NCI-H82 (cell line): ENCODE results near the gene TMEM154.
A peak's percentile ranks its signal among the peaks of the same experiment; 100 is the strongest.

Source experiments
- DNase-seq: peaks from one replicate; lab custom pipeline; 2025; lab: John Stamatoyannopoulos, UW

Gene TMEM154, protein sequence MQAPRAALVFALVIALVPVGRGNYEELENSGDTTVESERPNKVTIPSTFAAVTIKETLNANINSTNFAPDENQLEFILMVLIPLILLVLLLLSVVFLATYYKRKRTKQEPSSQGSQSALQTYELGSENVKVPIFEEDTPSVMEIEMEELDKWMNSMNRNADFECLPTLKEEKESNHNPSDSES

DNA sequence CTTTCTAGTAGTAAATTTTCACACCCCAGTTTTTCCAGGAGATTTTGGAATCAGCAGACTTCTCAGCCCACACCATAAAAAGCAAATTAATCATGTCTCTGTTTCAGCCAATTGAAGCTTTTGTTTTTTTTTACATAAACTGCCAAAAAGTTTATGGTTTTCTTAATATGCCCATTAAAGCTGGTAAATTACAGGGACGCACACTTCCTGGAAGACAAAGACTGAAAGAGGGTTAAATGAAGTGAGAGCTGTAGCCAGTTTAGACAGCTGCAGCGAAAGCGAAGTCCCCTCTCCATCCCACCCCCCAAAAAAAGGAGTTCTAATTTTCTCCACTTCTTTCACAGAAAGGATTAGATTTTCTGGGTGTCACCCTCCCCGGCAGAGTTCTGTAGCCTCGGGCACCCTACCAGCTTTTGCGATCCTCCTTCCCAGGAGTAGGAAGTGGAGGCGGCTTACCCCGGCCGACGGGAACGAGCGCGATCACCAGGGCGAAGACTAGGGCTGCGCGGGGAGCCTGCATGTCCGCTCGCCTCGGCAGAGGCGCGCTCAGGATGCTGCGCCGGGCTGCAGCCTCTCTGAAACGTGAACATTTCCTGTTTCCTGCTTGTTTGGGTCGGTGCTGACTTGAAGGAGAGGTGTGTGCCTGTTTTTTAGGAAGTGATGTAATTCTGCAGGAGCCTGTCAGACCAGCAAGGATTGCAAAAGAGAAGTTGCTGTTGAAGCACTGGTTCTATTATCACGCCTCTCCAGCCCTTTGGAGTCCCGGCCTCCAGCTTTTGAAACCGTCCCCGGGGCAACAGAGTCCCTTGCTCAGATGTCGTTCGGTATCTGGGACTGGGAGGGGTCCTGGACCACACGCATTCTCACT, at the start of gene TMEM154:
TMEM154 (minus strand) TSS at position 584 of the 868 bp plus-strand sequence; CDS start at position 520, 64 bp downstream.
- peak; percentile 17 for DNase-seq

- no peak for DNase-seq
Measured at GRCh38 chr4:152729466-152729865, 49.7 kb upstream of the TMEM154 start.

DNA sequence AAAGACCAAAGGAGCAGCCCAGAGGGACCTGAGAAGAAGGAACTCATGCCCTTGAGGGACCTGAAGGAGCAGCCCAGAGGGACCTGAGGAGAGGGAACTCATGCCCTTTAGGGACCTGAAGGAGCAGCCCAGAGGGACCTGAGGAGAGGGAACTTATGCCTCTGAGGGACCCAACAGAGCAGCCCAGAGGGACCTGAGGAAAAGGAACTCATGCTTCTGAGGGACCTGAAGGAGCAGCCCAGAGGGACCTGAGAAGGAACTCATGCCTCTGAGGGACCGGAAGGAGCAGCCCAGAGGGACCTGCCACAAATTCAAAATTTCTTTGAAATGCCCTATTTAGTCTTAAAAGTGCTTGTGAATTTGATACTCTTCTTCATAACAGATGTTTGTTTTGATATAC, 48.5 kb upstream of the TMEM154 start:
- no peak for DNase-seq

DNA sequence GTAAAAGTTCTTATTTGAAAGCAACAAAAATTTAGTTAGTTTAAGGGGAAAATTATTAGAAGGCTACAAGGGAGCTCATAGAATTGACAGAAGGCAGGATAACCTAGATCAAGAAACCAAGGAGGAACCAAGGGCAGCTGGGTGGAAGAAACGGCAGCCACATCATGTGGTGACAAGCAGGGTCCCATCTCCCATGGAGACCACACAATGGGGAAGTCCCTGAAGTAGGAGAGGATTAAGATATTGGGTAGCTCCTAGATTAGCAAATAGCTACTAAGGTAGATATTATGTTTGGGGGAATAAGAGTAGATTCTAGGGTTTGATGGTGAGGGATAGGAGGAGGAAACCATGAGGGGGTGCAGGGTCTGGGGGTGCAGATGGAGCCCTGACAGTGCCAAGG, 48.0 kb upstream of the TMEM154 start:
- no peak for DNase-seq

- DNase-seq = no peak
Measured at GRCh38 chr4:152724494-152724893, 44.7 kb upstream of the TMEM154 start.

GRCh38 chr4:152723236-152723635, 43.4 kb upstream of the TMEM154 start:
- no peak for DNase-seq

DNA sequence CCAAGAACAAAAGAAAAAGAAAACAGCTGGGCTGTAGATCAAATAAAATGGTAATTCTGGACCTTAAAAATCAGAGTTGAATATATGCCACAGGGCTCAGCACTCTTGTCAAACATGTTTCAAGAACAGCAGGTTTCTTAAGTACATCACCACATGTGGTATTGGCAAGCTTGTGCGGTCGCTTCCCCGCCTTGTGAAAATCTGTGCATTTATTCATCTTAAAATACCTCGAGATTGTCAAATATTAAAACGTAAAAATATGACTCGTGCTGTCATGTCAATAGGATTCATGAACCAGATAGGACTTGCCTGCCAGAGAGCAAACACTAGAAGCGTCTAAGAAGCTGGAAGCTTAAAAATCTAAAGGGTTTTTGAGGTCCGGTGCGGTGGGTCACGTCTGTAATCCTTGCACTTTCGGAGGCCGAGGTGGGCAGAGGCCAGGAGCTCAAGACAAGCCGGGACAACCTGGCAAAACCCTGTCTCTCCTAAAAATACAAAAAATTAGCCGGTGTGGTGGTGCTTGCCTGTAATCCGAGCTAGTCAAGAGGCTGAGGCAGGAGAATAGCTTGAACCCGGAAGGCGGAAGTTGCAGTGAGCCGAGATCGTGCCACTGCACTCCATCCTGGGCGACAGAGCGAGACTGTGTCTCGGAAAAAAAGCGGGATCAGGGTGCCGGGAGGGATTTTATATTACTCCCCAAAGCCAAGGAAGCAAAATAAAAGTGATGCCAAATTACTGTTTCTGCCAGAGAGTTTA, 40.2 kb upstream of the TMEM154 start:
- no peak for DNase-seq

DNA sequence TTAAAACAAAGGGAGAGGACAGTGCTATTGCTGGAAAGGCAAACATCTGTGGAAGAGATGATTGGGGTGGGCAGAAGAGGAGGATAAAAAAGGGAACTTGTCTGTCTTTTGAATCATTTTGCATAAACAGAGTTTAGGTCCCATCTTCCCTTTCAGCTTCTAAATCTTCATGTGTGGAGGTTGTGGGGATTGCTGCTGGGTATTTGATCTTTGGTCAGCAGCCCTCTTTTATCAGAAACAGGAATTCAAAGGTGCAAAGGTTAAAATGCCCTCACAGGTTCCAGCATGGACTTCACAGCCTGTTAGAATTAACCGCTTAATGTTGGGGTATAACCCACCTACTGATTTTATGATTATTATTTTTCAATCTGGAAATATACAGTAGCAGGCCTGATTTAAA, 39.5 kb upstream of the TMEM154 start:
- no peak for DNase-seq

GRCh38 chr4:152715076-152715475, 35.3 kb upstream of the TMEM154 start:
- no peak for DNase-seq

DNA sequence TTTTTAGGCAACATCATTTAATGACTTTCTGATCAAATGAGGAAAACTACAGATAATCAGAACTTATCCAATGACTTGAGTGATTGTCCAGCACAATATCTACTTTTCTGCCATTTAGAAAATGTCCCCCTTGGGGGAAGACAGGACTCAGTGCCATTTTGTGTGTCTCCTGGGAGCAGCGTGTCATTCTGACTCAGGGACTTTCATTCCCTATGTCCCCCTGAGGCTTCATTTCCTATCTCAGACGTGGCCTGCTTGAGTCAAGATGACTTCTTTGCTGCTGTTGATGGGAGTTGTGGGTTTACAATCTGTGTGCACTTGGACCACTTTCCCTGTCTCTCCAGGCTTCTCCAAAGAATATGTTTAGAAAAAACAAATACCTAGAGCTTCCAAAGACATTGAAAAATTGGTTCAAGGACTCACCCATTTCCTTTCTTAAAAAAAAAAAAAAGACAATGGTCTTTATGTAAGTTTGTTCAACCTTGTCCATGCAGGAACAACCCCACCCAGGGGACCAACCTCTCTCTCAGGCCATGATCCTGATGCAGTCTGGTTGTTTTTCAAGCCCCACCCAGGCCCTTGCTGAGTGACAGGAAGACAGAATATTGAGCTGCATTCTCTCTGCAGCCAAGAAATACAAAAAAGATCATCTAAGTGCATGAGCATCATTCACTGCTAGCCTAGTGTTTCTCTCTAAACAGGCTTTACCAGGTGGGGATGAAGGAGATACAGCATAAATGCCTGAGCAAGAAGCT, 34.3 kb upstream of the TMEM154 start:
- DNase-seq = no peak

GRCh38 chr4:152709675-152710438, 30.1 kb upstream of the TMEM154 start:
- no peak for DNase-seq

- DNase-seq = no peak
Measured at GRCh38 chr4:152708796-152709195, 29.0 kb upstream of the TMEM154 start.

DNA sequence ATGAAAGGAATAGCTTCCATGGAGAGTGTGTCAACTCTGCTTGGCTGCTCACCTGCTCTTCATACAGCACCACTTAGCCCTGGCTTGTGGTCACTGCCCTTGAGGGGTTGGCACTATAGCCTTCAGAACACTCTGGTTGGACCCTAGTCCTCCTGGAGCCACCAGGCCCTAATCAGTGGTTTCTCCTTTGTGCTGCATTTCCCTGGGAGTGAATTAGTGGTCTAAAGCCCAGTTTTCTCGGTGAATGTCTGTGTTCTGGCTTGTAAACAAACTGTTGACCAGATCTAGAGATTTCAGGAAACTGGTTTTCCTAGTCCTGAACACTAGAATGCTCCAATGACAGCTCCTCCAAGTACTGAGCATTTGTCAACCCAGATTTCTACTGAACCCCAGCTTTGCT, 28.6 kb upstream of the TMEM154 start:
- no peak for DNase-seq

DNA sequence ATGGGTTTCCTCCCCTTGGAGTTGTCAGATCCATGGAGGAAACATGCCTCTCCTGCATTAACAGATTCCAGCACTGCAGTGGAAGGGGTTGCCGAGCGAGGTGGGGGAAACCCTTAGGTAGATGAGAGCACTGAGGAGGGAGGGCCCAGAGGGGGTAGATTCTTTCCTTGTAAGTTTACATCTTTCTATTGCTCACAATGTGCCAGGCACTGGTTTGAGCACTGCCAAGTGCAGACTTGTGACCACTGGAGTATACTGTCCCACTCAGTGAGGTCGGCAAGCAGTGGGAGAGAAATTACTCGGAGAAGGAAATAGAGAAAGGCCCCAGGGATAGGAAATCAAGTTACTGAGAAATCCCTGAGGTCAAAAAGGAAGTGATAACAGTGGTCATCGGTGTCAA, 27.8 kb upstream of the TMEM154 start:
- no peak for DNase-seq

- no peak for DNase-seq
Measured at GRCh38 chr4:152705903-152706302, 26.1 kb upstream of the TMEM154 start.

GRCh38 chr4:152704788-152705187, 25.0 kb upstream of the TMEM154 start:
- DNase-seq = no peak

- peak; percentile 43 for DNase-seq
Measured at GRCh38 chr4:152700151-152700550, 20.4 kb upstream of the TMEM154 start.

DNA sequence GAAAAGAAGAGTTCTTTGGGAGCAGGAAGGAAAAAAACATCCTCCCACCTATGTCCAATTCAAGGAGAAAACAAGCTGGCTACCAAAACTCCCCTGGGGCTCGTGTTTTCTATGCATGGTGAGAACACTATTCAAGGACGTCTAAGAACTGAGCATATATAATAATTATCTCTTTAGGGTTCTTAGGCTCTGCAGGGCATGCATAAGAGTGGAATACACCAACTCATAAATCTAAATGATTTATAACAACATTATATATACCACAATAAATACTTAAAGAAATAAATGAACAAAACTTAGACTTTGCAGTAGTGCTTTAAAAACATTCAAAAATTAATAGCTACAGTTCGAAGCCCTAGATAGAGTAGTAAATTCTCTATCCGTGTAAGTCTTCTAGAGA, 19.5 kb upstream of the TMEM154 start:
- DNase-seq = no peak

DNA sequence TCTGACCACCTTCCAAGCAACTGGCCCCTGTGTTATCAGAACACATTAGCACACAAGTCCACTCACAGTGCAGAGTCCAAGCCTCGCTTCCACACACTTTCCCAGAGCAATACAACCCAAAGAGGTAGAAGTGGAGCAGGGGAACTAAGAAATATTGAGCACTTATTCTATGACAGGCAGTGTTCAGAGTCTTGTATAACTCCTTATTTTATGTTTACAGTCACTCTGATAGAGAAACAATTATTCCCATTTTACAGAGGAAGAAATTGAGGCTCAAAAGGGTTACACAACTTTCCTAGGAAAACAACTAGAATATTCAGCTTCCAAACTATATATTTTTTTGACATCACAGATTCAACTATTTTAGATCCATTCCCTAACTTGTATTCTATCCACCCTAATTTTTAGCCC, 18.3 kb upstream of the TMEM154 start:
- DNase-seq = no peak

- no peak for DNase-seq
Measured at GRCh38 chr4:152697284-152698088, 17.7 kb upstream of the TMEM154 start.
